NCI-H2081 (cell line): ENCODE data around the gene PTEN.

Source experiments
- DNase-seq, 2 experiments: peaks; one replicate each; lab custom pipeline; 2025; lab: John Stamatoyannopoulos, UW

Gene PTEN

GRCh38 chr10:87976101-87976743, 112.8 kb downstream of the PTEN start:
- DNase-seq, result no peak

- DNase-seq, result no peak
These were observed 114.7 kb downstream of the PTEN start for GRCh38 chr10:87978166-87978565.

- no peak for DNase-seq
These were observed 116.4 kb downstream of the PTEN start for GRCh38 chr10:87979847-87980246.

GRCh38 chr10:87983716-87984115, 120.3 kb downstream of the PTEN start:
- DNase-seq, result no peak

GRCh38 chr10:87987206-87987605, 123.8 kb downstream of the PTEN start:
- no peak for DNase-seq

- no peak for DNase-seq
These were observed 128.5 kb downstream of the PTEN start for GRCh38 chr10:87991946-87992345.

- no peak for DNase-seq
These were observed 141.0 kb downstream of the PTEN start for GRCh38 chr10:88004451-88004850.

- DNase-seq, result no peak
These were observed 142.8 kb downstream of the PTEN start for GRCh38 chr10:88006261-88006660.

GRCh38 chr10:88008866-88009470, 145.5 kb downstream of the PTEN start:
- DNase-seq, result no peak

- no peak for DNase-seq
These were observed 149.2 kb downstream of the PTEN start for GRCh38 chr10:88012641-88013040.

- no peak for DNase-seq
These were observed 154.4 kb downstream of the PTEN start for GRCh38 chr10:88017781-88018180.

GRCh38 chr10:88019753-88020152, 156.3 kb downstream of the PTEN start:
- no peak for DNase-seq
